GM12878 (cell line): ENCODE results near the gene OR4B1. TPM values are rescaled to one million over a fixed set of nuclear protein-coding genes. Genes with fewer than 3 reads are reported as not detected.
"Not testable (repeated sequence)": the region's sequence is repeated elsewhere in the genome, so short reads cannot be mapped to it uniquely, and the experiment has no call there.

Experiments
- ATAC-seq: fragments of 200-7000 bp; cut with Tn5 transposase; 3 replicates; pipeline ENCODE4 v1.9.1; 2020; ENCODE audit warnings: mild to moderate bottlenecking, moderate library complexity
- BruUV-seq: library from RNA; stranded (reverse); fragments of 400-500 nt; replicated peaks from 2 replicates; lab custom pipeline; 2021; lab: Mats Ljungman, UMichigan
- CTCF ChIA-PET: fragments of 300-600 bp; sonication (Branson Sonifier 250); formaldehyde crosslinking; extraction: SDS; loops from one replicate; lab custom pipeline; 2021; ENCODE audit warnings: inconsistent platforms; lab: Yijun Ruan, JAX
- POLR2A ChIA-PET: fragments of 350-600 bp; formaldehyde crosslinking; extraction: SDS; loops from one replicate; lab custom pipeline; 2021; ENCODE audit warnings: inconsistent platforms; lab: Charles Lee
- RAD21 ChIA-PET: fragments of 300-600 bp; sonication (Branson Sonifier 250); formaldehyde crosslinking; loops from one replicate; lab custom pipeline; 2023; ENCODE audit warnings: antibody characterized with exemption; ENCODE audit not compliant: unreplicated experiment; lab: Charles Lee
- SMC1A ChIA-PET: fragments of 300-600 bp; sonication (Branson Sonifier 250); formaldehyde crosslinking; loops from one replicate; lab custom pipeline; 2023; ENCODE audit not compliant: unreplicated experiment, uncharacterized antibody; lab: Charles Lee
- DNase-seq: peaks from one replicate; pipeline ENCODE4 v3.0.0-alpha.2; 2011; ENCODE audit warnings: low read depth, low spot score
- FAIRE-seq: peaks from 3 replicates; lab custom pipeline; 2011; peaks lifted over from hg19 to GRCh38; lab: Jason Lieb, UNC
- H2AFZ ChIP-seq: 2 replicates; pipeline ENCODE4 v1.6.0; 2011; ENCODE audit warnings: low read depth, low read length, control low read depth; ENCODE audit not compliant: control insufficient read depth
- H3K27ac ChIP-seq: 2 replicates; pipeline ENCODE4 v1.5.1; 2011; ENCODE audit warnings: control low read depth; ENCODE audit not compliant: control insufficient read depth, insufficient read depth
- H3K27me3 ChIP-seq, 2 experiments: replicated peaks in 1 of 2; 2 replicates each; pipeline versions ENCODE4 v1.6.0 to v1.6.1; 2011; ENCODE audit warnings: low read length in 1 of 2; ENCODE audit not compliant: control insufficient read depth in 2 of 2, insufficient read depth in 2 of 2
- H3K36me3 ChIP-seq, 2 experiments: 2 replicates each; pipeline ENCODE4 v1.5.1; 2011; ENCODE audit warnings: low read length in 1 of 2; ENCODE audit not compliant: control insufficient read depth in 2 of 2, insufficient read depth in 2 of 2
- H3K4me1 ChIP-seq: 2 replicates; pipeline ENCODE4 v1.6.1; 2011; ENCODE audit warnings: mild to moderate bottlenecking, low read length, moderate library complexity, mixed read lengths; ENCODE audit not compliant: control insufficient read depth, insufficient read depth
- H3K4me2 ChIP-seq: 2 replicates; pipeline ENCODE4 v1.6.0; 2011; ENCODE audit warnings: control low read depth; ENCODE audit not compliant: control insufficient read depth, insufficient read depth
- H3K4me3 ChIP-seq: fragments of 200-600 bp; sonication (generic); 2 replicates; pipeline ENCODE4 v1.5.1; 2016
- H3K79me2 ChIP-seq: 2 replicates; pipeline ENCODE4 v1.6.0; 2011; ENCODE audit warnings: low read length; ENCODE audit not compliant: control insufficient read depth, insufficient read depth
- H3K9ac ChIP-seq: 2 replicates; pipeline ENCODE4 v1.8.0; 2011; ENCODE audit warnings: low read length, control low read depth, mixed read lengths; ENCODE audit not compliant: control insufficient read depth, insufficient read depth
- H3K9me3 ChIP-seq: replicated peaks from 3 replicates; pipeline ENCODE4 v1.5.1; 2011; ENCODE audit warnings: mild to moderate bottlenecking, low read length; ENCODE audit not compliant: control insufficient read depth, insufficient read depth
- H4K20me1 ChIP-seq: 2 replicates; pipeline ENCODE4 v1.6.0; 2011; ENCODE audit not compliant: control insufficient read depth, insufficient read depth
- IRF4 ChIP-seq: IDR thresholded peaks from 2 replicates; pipeline ENCODE4 v1.6.1; 2011; ENCODE audit warnings: low read depth, low read length
- WGBS: methylation state at CpG from one replicate; pipeline ENCODE4 v1.1.6; 2016; ENCODE audit warnings: low lambda C conversion rate; ENCODE audit not compliant: insufficient replicate concordance, insufficient coverage; ENCODE audit errors: missing lambda C conversion rate; 5-methylcytosine and 5-hydroxymethylcytosine counted together
- in situ Hi-C: fragments of 300-500 bp; cut with MboI; formaldehyde crosslinking; loops from 9 replicates; pipeline ENCODE4 v1.14.3; 2018; ENCODE audit warnings: mixed read lengths
- intact Hi-C: fragments of 100-400 bp; cut with micrococcal nuclease; formaldehyde crosslinking; loops from one replicate; pipeline ENCODE4 v1.14.2; 2022; ENCODE audit not compliant: unreplicated experiment
- polyA plus RNA-seq, 11 experiments: library from polyadenylated mRNA; depleted of rRNA in 4 of 11; unstranded in 6 of 11; stranded (reverse) in 5 of 11; fragments of >200 nt; fragmentation: Nextera tagmentation in 4 of 11; fragmentation: Illumina TruSeq in 1 of 11; extraction: Ambion mirVana in 4 of 11; extraction: Trizol in 1 of 11; gene quantifications; 1 replicate in 1 of 11; 2 replicates in 10 of 11; pipeline versions ENCODE4 v1.2.1 to v1.2.3, GENCODE V29; 2011 to 2016; ENCODE audit warnings: inconsistent platforms in 2 of 11, missing spikeins in 2 of 11, low read depth in 1 of 11
- total RNA-seq, 4 experiments: library from RNA; depleted of rRNA in 3 of 4; stranded (reverse); fragments of >200 nt in 3 of 4; fragmentation: Illumina TruSeq in 1 of 4; extraction: Trizol in 1 of 4; gene quantifications; 2 replicates each; pipeline versions ENCODE4 v1.2.1 to v1.2.3, GENCODE V29; 2013 to 2021

Gene OR4B1
- total and polyA plus RNA-seq, 10 of the 15 experiments (the other 5 are each of a cell fraction or from before 2014, with no cell fraction given), result not detected

DNA sequence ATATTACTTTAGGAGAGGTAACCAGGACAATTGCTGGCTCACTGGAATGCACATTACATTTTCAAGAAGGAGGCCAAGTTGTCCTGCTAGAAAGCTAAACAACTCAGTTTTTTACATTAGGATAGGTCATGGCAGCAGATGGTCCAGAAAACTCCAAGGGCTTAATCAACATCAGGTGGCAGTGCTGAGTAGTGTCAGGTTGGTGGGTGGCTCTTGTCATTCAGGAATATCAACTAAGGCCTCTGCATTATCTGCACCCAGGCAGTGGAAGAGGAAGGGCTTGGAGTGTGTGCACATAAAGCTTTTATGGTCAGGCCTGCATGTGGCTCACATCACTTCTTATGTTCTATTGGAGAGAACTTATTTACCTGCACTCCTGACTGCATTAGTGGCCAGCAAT lies 32.2 kb upstream of the OR4B1 start:
- intact Hi-C loops, result no loop called here
- Histone ChIP-seq H3K4me1 (no peaks in the 10 kb centered on the region), H2AFZ (no peak overlapping the region), H3K27ac (no peak overlapping the region), H3K36me3 (no peaks in the 10 kb centered on the region), H3K79me2 (no peaks in the 10 kb centered on the region), H4K20me1 (no peaks in the 10 kb centered on the region), H3K27me3 (no peaks in the 10 kb centered on the region), H3K9ac (no peak overlapping the region), H3K4me3 (no peak overlapping the region), H3K9me3 (no peaks in the 10 kb centered on the region), H3K4me2 (no peak overlapping the region)
- POLR2A ChIA-PET, result no interaction called here
- SMC1A ChIA-PET, result interaction anchor here (0.8 kb wide), 1 partner anchor 14 kb away, joined by 4 read pairs; no protein-coding TSS in a partner anchor
- RAD21 ChIA-PET, result no interaction called here
- BruUV-seq, result no TSS peak
- no peak for TF ChIP-seq IRF4
- no peak for FAIRE-seq
- CTCF ChIA-PET, result no interaction called here
- in situ Hi-C loops, result no loop called here
- DNase-seq, result no peak
- no peak for ATAC-seq

DNA sequence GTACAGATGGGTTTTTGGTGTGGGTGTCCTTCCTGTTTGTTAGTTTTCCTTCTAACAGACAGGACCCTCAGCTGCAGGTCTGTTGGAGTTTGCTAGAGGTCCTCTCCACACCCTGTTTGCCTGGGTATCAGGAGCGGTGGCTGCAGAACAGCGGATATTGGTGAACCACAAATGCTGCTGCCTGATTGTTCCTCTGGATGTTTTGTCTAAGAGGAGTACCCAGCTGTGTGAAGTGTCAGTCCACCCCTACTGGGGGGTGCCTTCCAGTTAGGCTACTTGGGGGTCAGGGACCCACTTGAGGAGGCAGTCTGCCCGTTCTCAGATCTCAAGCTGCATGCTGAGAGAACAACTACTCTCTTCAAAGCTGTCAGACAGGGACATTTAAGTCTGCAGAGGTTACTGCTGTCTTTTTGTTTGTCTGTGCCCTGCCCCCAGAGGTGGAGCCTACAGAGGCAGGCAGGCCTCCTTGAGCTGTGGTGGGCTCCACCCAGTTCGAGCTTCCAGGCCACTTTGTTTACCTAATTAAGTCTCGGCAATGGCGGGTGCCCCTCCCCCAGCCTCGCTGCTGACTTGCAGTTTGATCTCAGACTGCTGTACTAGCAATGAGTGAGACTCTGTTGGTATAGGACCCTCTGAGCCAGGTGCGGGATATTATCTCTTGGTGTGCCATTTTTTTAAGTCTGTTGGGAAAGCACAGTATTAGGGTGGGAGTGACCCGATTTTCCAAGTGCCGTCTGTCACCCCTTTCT lies 25.5 kb upstream of the OR4B1 start:
- in situ Hi-C loops, H3K4me2 ChIP-seq, H3K9me3 ChIP-seq, H2AFZ ChIP-seq, SMC1A ChIA-PET, BruUV-seq, H3K4me1 ChIP-seq, H3K79me2 ChIP-seq, H3K36me3 ChIP-seq, FAIRE-seq, H3K4me3 ChIP-seq, intact Hi-C loops, H3K27ac ChIP-seq, RAD21 ChIA-PET, ATAC-seq, POLR2A ChIA-PET, H3K27me3 ChIP-seq, CTCF ChIA-PET, H4K20me1 ChIP-seq, H3K9ac ChIP-seq, DNase-seq: not testable (repeated sequence)
- WGBS, result 64% methylated on average over 10 of the region's 10 CpGs
